Vagina (tissue), 2 donors: ENCODE data around the gene ZNF808.
"Not testable (repeated sequence)": the region's sequence is repeated elsewhere in the genome, so short reads cannot be mapped to it uniquely, and the experiment has no call there.

Source experiments
- POLR2AphosphoS5 ChIP-seq, 2 donors: sonication (generic); formaldehyde crosslinking; IDR thresholded peaks; one replicate each; pipeline ENCODE4 v1.9.0; 2017; ENCODE audit warnings: antibody characterized with exemption in 2 of 2, mild to moderate bottlenecking in 2 of 2, low read depth in 1 of 2; ENCODE audit not compliant: insufficient read depth in 1 of 2
- TF ChIP-seq, protein P1 (sequence below), 3 experiments: fragments of 450-650 bp in 2 of 3; fragments of 200-600 bp in 1 of 3; sonication (generic) in 1 of 3; IDR thresholded peaks; one replicate each; pipeline ENCODE4 v1.5.1; 2017 to 2019; ENCODE audit warnings: antibody characterized with exemption in 3 of 3, mild to moderate bottlenecking in 2 of 3, moderate library complexity in 2 of 3

- not testable (repeated sequence) for TF ChIP-seq POLR2AphosphoS5 (IDR thresholded peaks at IDR 0.05; ENCODE audit: insufficient read depth in 1 of 2, low read depth in 1 of 2)
- TF ChIP-seq, protein P1, sequence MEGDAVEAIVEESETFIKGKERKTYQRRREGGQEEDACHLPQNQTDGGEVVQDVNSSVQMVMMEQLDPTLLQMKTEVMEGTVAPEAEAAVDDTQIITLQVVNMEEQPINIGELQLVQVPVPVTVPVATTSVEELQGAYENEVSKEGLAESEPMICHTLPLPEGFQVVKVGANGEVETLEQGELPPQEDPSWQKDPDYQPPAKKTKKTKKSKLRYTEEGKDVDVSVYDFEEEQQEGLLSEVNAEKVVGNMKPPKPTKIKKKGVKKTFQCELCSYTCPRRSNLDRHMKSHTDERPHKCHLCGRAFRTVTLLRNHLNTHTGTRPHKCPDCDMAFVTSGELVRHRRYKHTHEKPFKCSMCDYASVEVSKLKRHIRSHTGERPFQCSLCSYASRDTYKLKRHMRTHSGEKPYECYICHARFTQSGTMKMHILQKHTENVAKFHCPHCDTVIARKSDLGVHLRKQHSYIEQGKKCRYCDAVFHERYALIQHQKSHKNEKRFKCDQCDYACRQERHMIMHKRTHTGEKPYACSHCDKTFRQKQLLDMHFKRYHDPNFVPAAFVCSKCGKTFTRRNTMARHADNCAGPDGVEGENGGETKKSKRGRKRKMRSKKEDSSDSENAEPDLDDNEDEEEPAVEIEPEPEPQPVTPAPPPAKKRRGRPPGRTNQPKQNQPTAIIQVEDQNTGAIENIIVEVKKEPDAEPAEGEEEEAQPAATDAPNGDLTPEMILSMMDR (IDR thresholded peaks at IDR 0.05), result not testable (repeated sequence)
Measured at GRCh38 chr19:52561611-52562010, 34.1 kb downstream of the ZNF808 start.
